CD1c-positive myeloid dendritic cell (primary cell): ENCODE measurements around the gene DBF4B.

Experiments used
- DNase-seq: peaks from one replicate; pipeline ENCODE4 v3.0.0-alpha.2; 2016; ENCODE audit errors: extremely low spot score

DBF4B gene

GRCh38 chr17:44797802-44798201, 89.3 kb downstream of the DBF4B start:
- DNase-seq = no peak

GRCh38 chr17:44798356-44798755, 89.9 kb downstream of the DBF4B start:
- no peak for DNase-seq
